Breast epithelium (tissue), 3 donors: Measurements from ENCODE around the gene TMEM245.

ENCODE experiments used
- POLR2A ChIP-seq: fragments of 450-650 bp; IDR thresholded peaks from one replicate; pipeline ENCODE4 v1.6.1; 2016; ENCODE audit warnings: antibody characterized with exemption, mild to moderate bottlenecking, moderate library complexity
- POLR2AphosphoS5 ChIP-seq, 3 donors: sonication (generic); formaldehyde crosslinking; IDR thresholded peaks; one replicate each; pipeline ENCODE4 v1.6.1; 2017; ENCODE audit warnings: antibody characterized with exemption in 3 of 3
- TF ChIP-seq, protein P1 (sequence below), 3 donors: fragments of 450-650 bp; IDR thresholded peaks; one replicate each; pipeline ENCODE4 v1.5.1; 2016 to 2017; ENCODE audit warnings: antibody characterized with exemption in 3 of 3, mild to moderate bottlenecking in 3 of 3, moderate library complexity in 3 of 3

DNA sequence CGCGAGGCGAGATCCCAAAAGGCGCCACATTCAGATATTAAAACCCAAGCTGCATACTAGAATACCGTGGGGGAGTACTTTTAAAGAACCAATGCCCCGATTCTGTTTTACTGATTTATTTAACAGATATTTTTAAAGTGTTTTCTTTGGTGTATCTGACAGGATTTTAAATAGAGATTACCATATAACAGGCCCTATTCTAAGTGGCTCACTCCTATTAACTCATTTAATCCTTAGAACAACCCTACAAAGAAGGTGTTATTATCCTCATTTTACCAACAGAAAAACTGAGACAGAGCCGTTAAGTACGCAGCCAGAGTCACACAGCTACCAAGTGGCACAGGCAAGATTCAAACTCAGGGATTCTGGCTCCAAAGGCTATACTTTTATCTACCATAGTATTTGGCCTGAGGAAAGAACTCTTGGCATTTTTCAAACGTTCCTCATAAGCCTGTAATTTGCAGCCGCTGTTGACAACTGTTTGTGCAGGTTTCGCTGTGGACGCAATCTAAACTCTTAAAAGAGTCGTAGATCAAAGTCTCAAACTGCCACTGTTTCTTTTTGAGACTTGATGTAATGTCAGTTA lies 550 bp upstream of the TMEM245 start:
- TF ChIP-seq POLR2AphosphoS5 (IDR thresholded peaks at IDR 0.05) (no peak), POLR2A (no peak)
- TF ChIP-seq, protein P1, sequence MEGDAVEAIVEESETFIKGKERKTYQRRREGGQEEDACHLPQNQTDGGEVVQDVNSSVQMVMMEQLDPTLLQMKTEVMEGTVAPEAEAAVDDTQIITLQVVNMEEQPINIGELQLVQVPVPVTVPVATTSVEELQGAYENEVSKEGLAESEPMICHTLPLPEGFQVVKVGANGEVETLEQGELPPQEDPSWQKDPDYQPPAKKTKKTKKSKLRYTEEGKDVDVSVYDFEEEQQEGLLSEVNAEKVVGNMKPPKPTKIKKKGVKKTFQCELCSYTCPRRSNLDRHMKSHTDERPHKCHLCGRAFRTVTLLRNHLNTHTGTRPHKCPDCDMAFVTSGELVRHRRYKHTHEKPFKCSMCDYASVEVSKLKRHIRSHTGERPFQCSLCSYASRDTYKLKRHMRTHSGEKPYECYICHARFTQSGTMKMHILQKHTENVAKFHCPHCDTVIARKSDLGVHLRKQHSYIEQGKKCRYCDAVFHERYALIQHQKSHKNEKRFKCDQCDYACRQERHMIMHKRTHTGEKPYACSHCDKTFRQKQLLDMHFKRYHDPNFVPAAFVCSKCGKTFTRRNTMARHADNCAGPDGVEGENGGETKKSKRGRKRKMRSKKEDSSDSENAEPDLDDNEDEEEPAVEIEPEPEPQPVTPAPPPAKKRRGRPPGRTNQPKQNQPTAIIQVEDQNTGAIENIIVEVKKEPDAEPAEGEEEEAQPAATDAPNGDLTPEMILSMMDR (IDR thresholded peaks at IDR 0.05), result no peak
